PC-9 (cell line): ENCODE measurements around the gene AK8. TPM values are rescaled to one million over a fixed set of nuclear protein-coding genes. Genes with fewer than 3 reads are reported as not detected.

ENCODE experiments used
- BruUV-seq: library from RNA; stranded (reverse); fragments of 400-500 nt; replicated peaks from 2 replicates; lab custom pipeline; 2021; lab: Mats Ljungman, UMichigan
- CTCF ChIA-PET: fragments of 300-600 bp; sonication (Branson Sonifier 250); formaldehyde crosslinking; loops from one replicate; lab custom pipeline; 2022; ENCODE audit warnings: antibody characterized with exemption; lab: Charles Lee
- POLR2A ChIA-PET: fragments of 300-600 bp; sonication (Branson Sonifier 250); formaldehyde crosslinking; loops from one replicate; lab custom pipeline; 2022; ENCODE audit warnings: antibody characterized with exemption; ENCODE audit not compliant: unreplicated experiment; lab: Charles Lee
- DNase-seq, 2 experiments: peaks; one replicate each; pipeline versions ENCODE4 v3.0.0 to v3.0.0-alpha.2; 2015 to 2022; ENCODE audit warnings: mixed read lengths in 1 of 2
- H2AFZ ChIP-seq: fragments of 200-600 bp; sonication (generic); 2 replicates; pipeline ENCODE4 v1.8.1; 2017; ENCODE audit warnings: antibody characterized with exemption
- H3F3A ChIP-seq: fragments of 200-600 bp; sonication (generic); 2 replicates; pipeline ENCODE4 v1.8.1; 2017; ENCODE audit warnings: antibody characterized with exemption, mild to moderate bottlenecking, low read depth; ENCODE audit not compliant: insufficient read depth
- H3K27ac ChIP-seq: fragments of 200-600 bp; sonication (generic); 2 replicates; pipeline ENCODE4 v1.6.1; 2016; ENCODE audit warnings: mixed run types
- H3K27me3 ChIP-seq: fragments of 200-600 bp; sonication (generic); 2 replicates; pipeline ENCODE4 v1.6.1; 2016; ENCODE audit warnings: low read depth, mixed run types; ENCODE audit not compliant: insufficient read depth
- H3K36me3 ChIP-seq: fragments of 200-600 bp; sonication (generic); 2 replicates; pipeline ENCODE4 v1.6.1; 2016; ENCODE audit warnings: low read depth, mixed run types
- H3K4me1 ChIP-seq: fragments of 200-600 bp; sonication (generic); replicated peaks from 2 replicates; pipeline ENCODE4 v1.6.1; 2016; ENCODE audit warnings: mixed run types; ENCODE audit not compliant: insufficient read depth
- H3K4me2 ChIP-seq: fragments of 200-600 bp; sonication (generic); 2 replicates; pipeline ENCODE4 v1.6.1; 2017; ENCODE audit warnings: mixed run types
- H3K4me3 ChIP-seq: fragments of 200-600 bp; sonication (generic); 2 replicates; pipeline ENCODE4 v1.6.1; 2016; ENCODE audit warnings: mixed run types
- H3K79me2 ChIP-seq: fragments of 200-600 bp; sonication (generic); 2 replicates; pipeline ENCODE4 v1.6.1; 2017; ENCODE audit warnings: low read depth, mixed run types
- H3K9me2 ChIP-seq: fragments of 200-600 bp; sonication (generic); 2 replicates; pipeline ENCODE4 v1.8.1; 2017; ENCODE audit warnings: mild to moderate bottlenecking; ENCODE audit not compliant: insufficient read depth
- H3K9me3 ChIP-seq: fragments of 200-600 bp; sonication (generic); 2 replicates; pipeline ENCODE4 v1.8.1; 2016; ENCODE audit warnings: low read depth; ENCODE audit not compliant: insufficient read depth
- H4K20me1 ChIP-seq: fragments of 200-600 bp; sonication (generic); 2 replicates; pipeline ENCODE4 v1.8.1; 2017; ENCODE audit not compliant: insufficient read depth
- EZH2 ChIP-seq: fragments of 200-600 bp; sonication (generic); IDR thresholded peaks from 2 replicates; pipeline ENCODE4 v1.8.0; 2017; ENCODE audit warnings: antibody characterized with exemption, low read depth
- intact Hi-C: fragments of 100-400 bp; cut with micrococcal nuclease; formaldehyde crosslinking; loops from one replicate; pipeline ENCODE4 v1.10.0; 2022; ENCODE audit not compliant: unreplicated experiment
- total RNA-seq: library from RNA; stranded (reverse); gene quantifications from 2 replicates; pipeline ENCODE4 v1.2.3, GENCODE V29; 2021
- TF ChIP-seq, protein P1 (sequence below): fragments of 200-600 bp; sonication (generic); conservative IDR thresholded peaks from 2 replicates; pipeline ENCODE4 v1.6.1; 2017; ENCODE audit warnings: mixed run types, antibody characterized with exemption, mild to moderate bottlenecking, moderate library complexity

AK8 gene
- total RNA-seq, 1 experiment from 2014 or later, result 7.2 TPM

DNA sequence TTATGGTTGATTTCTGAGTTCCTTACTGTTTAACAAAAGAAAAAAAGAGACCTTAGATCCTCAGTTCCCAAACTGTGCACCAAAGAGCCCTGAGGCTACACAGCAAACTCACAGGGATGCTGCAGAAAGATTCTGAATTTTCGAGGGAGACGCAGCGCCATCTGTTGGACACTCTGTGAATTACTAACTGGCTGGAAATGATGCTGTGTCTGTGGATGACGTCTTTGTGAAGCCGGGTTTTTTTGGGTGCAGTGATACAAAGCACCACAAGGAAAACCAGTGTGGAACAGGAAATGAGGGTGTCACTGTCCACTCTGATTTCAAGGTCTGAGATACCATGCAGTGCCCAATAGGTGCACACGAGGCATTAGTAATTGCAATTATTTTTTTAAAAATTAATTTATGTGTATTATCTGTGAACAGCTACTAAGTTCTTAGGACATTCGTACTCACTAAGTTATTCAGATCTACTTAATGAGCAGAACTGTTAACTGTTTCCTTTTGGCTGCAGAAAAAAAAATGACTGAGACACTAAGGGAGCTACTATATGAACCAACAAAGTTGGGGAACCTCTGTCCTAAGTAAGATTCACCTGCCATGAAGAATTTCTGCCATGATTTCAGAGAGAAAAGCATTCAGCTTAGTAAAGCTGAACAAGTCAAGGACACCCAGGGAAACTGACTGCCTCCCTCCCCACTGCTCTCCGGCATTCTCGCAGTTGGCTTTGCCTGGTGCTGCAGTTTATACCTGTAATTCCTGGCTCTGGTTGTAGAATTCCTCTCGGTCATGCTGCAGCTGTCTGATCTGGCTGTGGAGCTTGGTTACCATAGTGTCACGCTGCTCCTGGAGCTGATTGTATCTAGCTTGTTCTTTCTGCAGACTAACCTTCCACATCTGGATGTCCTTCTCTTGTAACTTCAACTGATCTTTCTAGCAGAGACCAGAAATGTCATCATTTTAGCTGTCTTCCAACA, 24.1 kb upstream of the AK8 start:
- DNase-seq, result peak; percentile 69 to 78
- Histone ChIP-seq H3K4me1 (no peaks in the 10 kb centered on the region), H3K36me3 (peaks cover 20% of the 10 kb centered on the region; the same call in 1 of the 2 replicates), H3K4me3 (no peak overlapping the region), H3K9me2 (no peaks in the 10 kb centered on the region), H3K79me2 (no peaks in the 10 kb centered on the region), H2AFZ (no peak overlapping the region), H3F3A (no peaks in the 10 kb centered on the region), H3K27ac (no peak overlapping the region), H3K4me2 (no peak overlapping the region), H3K27me3 (no peaks in the 10 kb centered on the region), H4K20me1 (peaks cover 12% of the 10 kb centered on the region; the same call in 1 of the 2 replicates), H3K9me3 (no peaks in the 10 kb centered on the region)
- no TSS peak for BruUV-seq
- TF ChIP-seq EZH2, result no peak
- TF ChIP-seq, protein P1, sequence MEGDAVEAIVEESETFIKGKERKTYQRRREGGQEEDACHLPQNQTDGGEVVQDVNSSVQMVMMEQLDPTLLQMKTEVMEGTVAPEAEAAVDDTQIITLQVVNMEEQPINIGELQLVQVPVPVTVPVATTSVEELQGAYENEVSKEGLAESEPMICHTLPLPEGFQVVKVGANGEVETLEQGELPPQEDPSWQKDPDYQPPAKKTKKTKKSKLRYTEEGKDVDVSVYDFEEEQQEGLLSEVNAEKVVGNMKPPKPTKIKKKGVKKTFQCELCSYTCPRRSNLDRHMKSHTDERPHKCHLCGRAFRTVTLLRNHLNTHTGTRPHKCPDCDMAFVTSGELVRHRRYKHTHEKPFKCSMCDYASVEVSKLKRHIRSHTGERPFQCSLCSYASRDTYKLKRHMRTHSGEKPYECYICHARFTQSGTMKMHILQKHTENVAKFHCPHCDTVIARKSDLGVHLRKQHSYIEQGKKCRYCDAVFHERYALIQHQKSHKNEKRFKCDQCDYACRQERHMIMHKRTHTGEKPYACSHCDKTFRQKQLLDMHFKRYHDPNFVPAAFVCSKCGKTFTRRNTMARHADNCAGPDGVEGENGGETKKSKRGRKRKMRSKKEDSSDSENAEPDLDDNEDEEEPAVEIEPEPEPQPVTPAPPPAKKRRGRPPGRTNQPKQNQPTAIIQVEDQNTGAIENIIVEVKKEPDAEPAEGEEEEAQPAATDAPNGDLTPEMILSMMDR, result peak; percentile 94
- POLR2A ChIA-PET, result interaction anchor here (0.6 kb wide), 1 partner anchor 567 kb away, joined by 17 read pairs; no protein-coding TSS in a partner anchor
- CTCF ChIA-PET, result interaction anchor here (0.6 to 1.5 kb wide), 3 partner anchors 25 to 163 kb away, joined by 3 to 6 read pairs (median 4); no protein-coding TSS in a partner anchor
- intact Hi-C loops, result loop anchor here (2.0 to 10.0 kb wide), 4 partner anchors 95 to 487 kb away; partner anchors contain the start of genes CFAP77 and DDX31

DNA sequence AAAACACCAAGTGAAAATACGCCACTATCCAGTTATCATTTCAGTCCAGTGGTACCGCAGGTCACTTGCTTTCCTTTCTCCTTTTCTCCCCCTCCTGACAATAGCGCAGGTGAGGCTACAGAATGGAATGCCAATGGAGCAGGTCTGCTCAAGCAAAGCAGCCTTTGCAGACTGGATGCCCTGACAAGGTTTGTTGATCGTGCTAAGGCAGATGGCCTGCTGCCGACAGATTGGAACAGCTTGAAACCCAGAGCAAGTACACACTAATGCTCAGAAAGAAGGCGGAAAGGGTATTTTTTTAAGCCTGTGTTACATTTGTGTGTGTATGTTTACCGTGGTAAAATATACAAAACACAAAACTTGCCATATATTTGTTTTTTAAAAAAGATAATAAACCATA, 20.0 kb upstream of the AK8 start:
- intact Hi-C loops, result no loop called here

DNA sequence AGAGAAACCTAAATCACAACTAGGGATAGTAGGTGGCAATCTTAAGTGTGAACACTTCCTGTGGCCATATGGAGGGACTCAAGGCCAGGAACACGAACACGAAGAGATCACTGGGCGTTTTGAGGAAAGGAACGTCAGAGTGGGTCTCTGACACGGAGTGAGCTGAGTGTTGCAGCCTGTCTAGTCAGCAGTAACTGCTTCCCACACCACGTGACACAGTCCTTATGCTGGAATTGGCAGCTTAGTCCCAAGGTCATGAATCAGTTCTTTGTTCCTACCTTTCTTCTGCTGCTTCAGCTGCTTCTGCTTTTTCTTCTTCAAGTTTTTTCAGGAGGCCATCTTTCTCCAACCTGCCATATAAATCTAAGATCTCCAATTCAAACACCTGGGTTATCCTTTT, 18.8 kb upstream of the AK8 start:
- peaks cover 25% of the 10 kb centered on the region; the same call in 1 of the 2 replicates for H3K36me3 ChIP-seq
- TF ChIP-seq, protein P1, result no peak
- no peak for TF ChIP-seq EZH2
- H3K79me2 ChIP-seq, result no peaks in the 10 kb centered on the region
- peaks cover 8% of the 10 kb centered on the region; the same call in 1 of the 2 replicates for H4K20me1 ChIP-seq
- peaks cover 19% of the 10 kb centered on the region for H3K4me1 ChIP-seq
- H3K27me3 ChIP-seq, result no peaks in the 10 kb centered on the region
- ChIA-PET POLR2A (no interaction called here), CTCF (interaction anchor here (0.6 to 0.7 kb wide), 3 partner anchors 23 to 1219 kb away, joined by 9 to 12 read pairs (median 9); no protein-coding TSS in a partner anchor)
- no peak overlapping the region for H3K27ac ChIP-seq
- no TSS peak for BruUV-seq
- intact Hi-C loops, result no loop called here
- no peaks in the 10 kb centered on the region for H3K9me3 ChIP-seq
- no peak overlapping the region for H3K4me3 ChIP-seq
- H3K4me2 ChIP-seq, result no peak overlapping the region
- no peaks in the 10 kb centered on the region for H3K9me2 ChIP-seq
- peaks cover 13% of the 10 kb centered on the region; the same call in 1 of the 2 replicates for H3F3A ChIP-seq
- H2AFZ ChIP-seq, result no peak overlapping the region
- DNase-seq, result no peak

More for the DNA sequence above, 20.0 kb upstream of the AK8 start:
- Histone ChIP-seq H3K4me2 (no peak overlapping the region), H3F3A (peaks cover 13% of the 10 kb centered on the region; the same call in 1 of the 2 replicates), H3K4me3 (no peak overlapping the region), H3K36me3 (peaks cover 25% of the 10 kb centered on the region; the same call in 1 of the 2 replicates), H3K4me1 (peaks cover 19% of the 10 kb centered on the region), H3K9me2 (no peaks in the 10 kb centered on the region), H3K27ac (no peak overlapping the region), H3K79me2 (no peaks in the 10 kb centered on the region), H3K27me3 (no peaks in the 10 kb centered on the region), H2AFZ (no peak overlapping the region), H3K9me3 (no peaks in the 10 kb centered on the region), H4K20me1 (peaks cover 15% of the 10 kb centered on the region)
- no TSS peak for BruUV-seq
- TF ChIP-seq, protein P1, result no peak
- no peak for TF ChIP-seq EZH2
- DNase-seq, result no peak
- POLR2A ChIA-PET, result no interaction called here
- CTCF ChIA-PET, result no interaction called here
